K562 (cell line): ENCODE results near the gene CASD1. TPM values are rescaled to one million over a fixed set of nuclear protein-coding genes. Genes with fewer than 3 reads are reported as not detected.

Experiments
- ATAC-seq: fragments of 200-7000 bp; cut with Tn5 transposase; 3 replicates; pipeline ENCODE4 v1.9.1; 2020; ENCODE audit warnings: moderate library complexity
- BruUV-seq: library from RNA; stranded (reverse); fragments of 400-500 nt; replicated peaks from 2 replicates; lab custom pipeline; 2021; lab: Mats Ljungman, UMichigan
- CTCF ChIA-PET: fragments of 300-600 bp; formaldehyde crosslinking; extraction: SDS; loops from one replicate; lab custom pipeline; 2021; ENCODE audit warnings: low intra/inter-chr PET ratio; lab: Yijun Ruan, JAX
- POLR2A ChIA-PET: fragments of 300-600, 350-650 bp; sonication (Branson Sonifier 250); formaldehyde crosslinking; extraction: SDS; loops from one replicate; lab custom pipeline; 2021; ENCODE audit warnings: antibody characterized with exemption, inconsistent platforms; lab: Yijun Ruan, JAX
- DNase-seq, 4 experiments: peaks; one replicate each; pipeline versions ENCODE4 v3.0.0 to v3.0.0-alpha.2; 2011 to 2018; ENCODE audit warnings: low spot score in 3 of 4, mixed read lengths in 3 of 4; ENCODE audit errors: extremely low read depth in 1 of 4
- FAIRE-seq: peaks from 2 replicates; lab custom pipeline; 2011; peaks lifted over from hg19 to GRCh38; lab: Jason Lieb, UNC
- H2AFZ ChIP-seq: 2 replicates; pipeline ENCODE4 v1.6.0; 2011; ENCODE audit warnings: low read depth, low read length, control low read depth, inconsistent platforms
- H3K27ac ChIP-seq: fragments of 200-600 bp; 3 replicates; pipeline ENCODE4 v1.8.0; 2011; ENCODE audit warnings: low read depth, mild to moderate bottlenecking, control low read depth, inconsistent platforms, low read length, moderate library complexity, mixed read lengths; ENCODE audit errors: extremely low read depth
- H3K27me3 ChIP-seq, 2 experiments: fragments of 300-600 bp in 1 of 2; 2 replicates in 1 of 2; 3 replicates in 1 of 2; pipeline versions ENCODE4 v1.6.0 to v1.8.0; 2011; ENCODE audit warnings: inconsistent platforms in 2 of 2, low read length in 2 of 2, mild to moderate bottlenecking in 1 of 2, mixed read lengths in 1 of 2, moderate library complexity in 1 of 2; ENCODE audit not compliant: control insufficient read depth in 2 of 2, insufficient read depth in 2 of 2
- H3K36me3 ChIP-seq: fragments of 300-600 bp; 3 replicates; pipeline ENCODE4 v1.8.0; 2011; ENCODE audit warnings: mild to moderate bottlenecking, low read length, inconsistent platforms; ENCODE audit not compliant: control insufficient read depth, insufficient read depth
- H3K4me1 ChIP-seq, 2 experiments: fragments of 200-600 bp in 1 of 2; replicated peaks in 1 of 2; 2 replicates in 1 of 2; 3 replicates in 1 of 2; pipeline versions ENCODE4 v1.5.1 to v1.8.0; 2011; ENCODE audit warnings: inconsistent platforms in 2 of 2, low read length in 2 of 2, mild to moderate bottlenecking in 1 of 2, mixed read lengths in 1 of 2, moderate library complexity in 1 of 2; ENCODE audit not compliant: control insufficient read depth in 2 of 2, insufficient read depth in 2 of 2
- H3K4me2 ChIP-seq: 2 replicates; pipeline ENCODE4 v1.6.1; 2011; ENCODE audit warnings: low read length, control low read depth, inconsistent platforms, mixed read lengths; ENCODE audit not compliant: insufficient read depth
- H3K4me3 ChIP-seq: fragments of 200-600 bp; sonication (generic), shearing (Covaris generic); 2 replicates; pipeline ENCODE4 v1.5.1; 2016; ENCODE audit warnings: control low read depth, inconsistent platforms
- H3K79me2 ChIP-seq: fragments of 200-600 bp; 3 replicates; pipeline ENCODE4 v1.8.0; 2011; ENCODE audit warnings: low read length, inconsistent platforms; ENCODE audit not compliant: control insufficient read depth, insufficient read depth
- H3K9ac ChIP-seq, 2 experiments: 2 replicates each; pipeline versions ENCODE4 v1.6.0 to v1.6.1; 2011; ENCODE audit warnings: low read depth in 2 of 2, low read length in 2 of 2, control low read depth in 1 of 2, inconsistent platforms in 1 of 2, mild to moderate bottlenecking in 1 of 2, mixed read lengths in 1 of 2; ENCODE audit not compliant: insufficient read depth in 1 of 2
- H3K9me1 ChIP-seq: one replicate; pipeline ENCODE4 v1.6.0; 2011; ENCODE audit warnings: inconsistent platforms, mild to moderate bottlenecking, low read length, moderate library complexity; ENCODE audit not compliant: control insufficient read depth, insufficient read depth
- H3K9me3 ChIP-seq: replicated peaks from 2 replicates; pipeline ENCODE4 v1.5.1; 2011; ENCODE audit warnings: low read depth, low read length, inconsistent platforms; ENCODE audit not compliant: control insufficient read depth, insufficient read depth
- H4K20me1 ChIP-seq: replicated peaks from 2 replicates; pipeline ENCODE4 v1.6.1; 2011; ENCODE audit warnings: low read length, inconsistent platforms, mixed read lengths; ENCODE audit not compliant: control insufficient read depth, insufficient read depth
- ESRRB ChIP-seq: fragments of 250-450 bp; sonication (Bioruptor Pico); IDR thresholded peaks from 2 replicates; pipeline ENCODE4 v1.5.0; 2020; ENCODE audit warnings: mild to moderate bottlenecking, moderate library complexity, borderline replicate concordance
- KHSRP ChIP-seq: fragments of 450-650 bp; IDR thresholded peaks from 2 replicates; pipeline ENCODE4 v1.6.1; 2017
- SOX6 ChIP-seq: fragments of 450-650 bp; IDR thresholded peaks from 2 replicates; pipeline ENCODE4 v1.6.1; 2014; ENCODE audit warnings: mild to moderate bottlenecking
- SRSF1 ChIP-seq: fragments of 200-400 bp; formaldehyde crosslinking; IDR thresholded peaks from 2 replicates; pipeline ENCODE4 v1.6.1; 2017; ENCODE audit warnings: mild to moderate bottlenecking, low read depth, low read length, moderate library complexity
- YY1 ChIP-seq, 3 experiments: IDR thresholded peaks; 2 replicates each; pipeline ENCODE4 v1.6.1; 2011; ENCODE audit warnings: low read length in 2 of 3, mild to moderate bottlenecking in 2 of 3, moderate library complexity in 2 of 3, borderline replicate concordance in 1 of 3, control low read depth in 1 of 3, low read depth in 1 of 3; ENCODE audit not compliant: insufficient read depth in 3 of 3, insufficient replicate concordance in 2 of 3, control insufficient read depth in 1 of 3, insufficient read length in 1 of 3; ENCODE audit errors: extremely low read depth in 1 of 3
- ZNF143 ChIP-seq: sonication (generic); formaldehyde crosslinking; IDR thresholded peaks from 2 replicates; pipeline ENCODE4 v1.9.0; 2022; ENCODE audit warnings: mild to moderate bottlenecking, missing genetic modification reagents
- ZNF165 ChIP-seq: fragments of 250-450 bp; sonication (Bioruptor Pico); IDR thresholded peaks from 2 replicates; pipeline ENCODE4 v1.4.0; 2020; ENCODE audit warnings: borderline replicate concordance
- ZNF324 ChIP-seq: fragments of 250-450 bp; sonication (Bioruptor Pico); IDR thresholded peaks from 2 replicates; pipeline ENCODE4 v1.4.0; 2020; ENCODE audit warnings: mild to moderate bottlenecking
- WGBS: fragments of 100-300 bp; shearing (Covaris generic); methylation state at CpG from one replicate; pipeline ENCODE4 v1.1.6; 2016; ENCODE audit warnings: low coverage, mixed read lengths; ENCODE audit not compliant: insufficient coverage; ENCODE audit errors: missing lambda C conversion rate; 5-methylcytosine and 5-hydroxymethylcytosine counted together
- in situ Hi-C: fragments of 300-500 bp; cut with MboI; formaldehyde crosslinking; loops from 4 replicates; pipeline ENCODE4 v1.15.0; 2018; ENCODE audit warnings: inconsistent platforms, mixed read lengths
- intact Hi-C: fragments of 100-400 bp; cut with micrococcal nuclease; formaldehyde crosslinking; loops from 2 replicates; pipeline ENCODE4 v1.14.2; 2022
- polyA plus RNA-seq, 8 experiments: library from polyadenylated mRNA; depleted of rRNA in 4 of 8; stranded (reverse) in 5 of 8; unstranded in 3 of 8; fragments of >200 nt; fragmentation: Nextera tagmentation in 2 of 8; fragmentation: Illumina TruSeq in 1 of 8; extraction: Ambion mirVana in 2 of 8; extraction: Trizol in 1 of 8; gene quantifications; 2 replicates each; pipeline versions ENCODE4 v1.2.1 to v1.2.3, GENCODE V29; 2011 to 2014; ENCODE audit warnings: inconsistent platforms in 1 of 8, missing spikeins in 1 of 8
- total RNA-seq, 7 experiments: library from RNA; depleted of rRNA in 6 of 7; stranded (reverse); fragments of >200 nt in 6 of 7; fragmentation: Illumina TruSeq in 2 of 7; extraction: Trizol in 2 of 7; gene quantifications; 2 replicates each; pipeline versions ENCODE4 v1.2.1 to v1.2.3, GENCODE V29; 2011 to 2021; ENCODE audit warnings: low replicate concordance in 1 of 7
- TF ChIP-seq, protein P1 (sequence below): IDR thresholded peaks from 2 replicates; pipeline ENCODE4 v1.6.1; 2011; ENCODE audit not compliant: insufficient read length; ENCODE audit errors: extremely low read depth
- TF ChIP-seq, protein P2 (sequence below), 2 experiments: fragments of 450-650 bp in 1 of 2; sonication (generic) in 1 of 2; formaldehyde crosslinking; conservative IDR thresholded peaks; 2 replicates each; pipeline versions ENCODE4 v1.4.0 to v1.8.1; 2020 to 2022; ENCODE audit warnings: mild to moderate bottlenecking in 1 of 2, missing genetic modification reagents in 1 of 2

CASD1 gene
- total and polyA plus RNA-seq, 9 of the 15 experiments (the other 6 are each of a cell fraction or from before 2014, with no cell fraction given) = 1.2 to 8.2 (median 4.8) TPM

DNA sequence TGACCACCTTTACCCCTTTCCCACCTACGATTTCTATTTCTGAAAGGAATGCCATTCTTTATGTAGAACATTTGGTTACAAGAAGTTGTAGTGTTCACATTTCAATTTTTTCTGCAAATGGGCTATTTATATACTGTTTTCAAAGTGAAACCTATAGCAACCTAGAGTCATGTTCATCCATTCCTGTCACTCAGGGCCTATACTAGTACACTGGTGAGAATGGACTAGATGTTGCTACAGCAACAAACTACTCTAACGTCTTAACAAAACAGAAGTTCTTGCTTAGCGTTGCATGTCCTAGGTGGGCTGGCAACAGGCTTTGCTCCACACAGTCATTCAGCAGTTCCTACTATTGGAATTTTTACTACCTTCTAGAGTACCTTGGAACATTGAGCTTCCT lies 16.3 kb downstream of the CASD1 start:
- no peaks in the 10 kb centered on the region for H3K9me1 ChIP-seq
- TF ChIP-seq KHSRP (no peak), ZNF143 (CRISPR knock-in tag) (no peak), YY1 (IDR thresholded peaks at IDR 0.05; ENCODE audit: borderline replicate concordance in 1 of 3, control insufficient read depth in 1 of 3, extremely low read depth in 1 of 3, insufficient read depth in 3 of 3, insufficient read length in 1 of 3, insufficient replicate concordance in 2 of 3, low read depth in 1 of 3, low read length in 2 of 3) (no peak), ZNF165 (CRISPR knock-in tag) (no peak), ZNF324 (no peak), SOX6 (no peak), ESRRB (CRISPR knock-in tag) (no peak), SRSF1 (no peak)
- TF ChIP-seq, protein P1, sequence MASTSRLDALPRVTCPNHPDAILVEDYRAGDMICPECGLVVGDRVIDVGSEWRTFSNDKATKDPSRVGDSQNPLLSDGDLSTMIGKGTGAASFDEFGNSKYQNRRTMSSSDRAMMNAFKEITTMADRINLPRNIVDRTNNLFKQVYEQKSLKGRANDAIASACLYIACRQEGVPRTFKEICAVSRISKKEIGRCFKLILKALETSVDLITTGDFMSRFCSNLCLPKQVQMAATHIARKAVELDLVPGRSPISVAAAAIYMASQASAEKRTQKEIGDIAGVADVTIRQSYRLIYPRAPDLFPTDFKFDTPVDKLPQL = no peak
- TF ChIP-seq, protein P2, sequence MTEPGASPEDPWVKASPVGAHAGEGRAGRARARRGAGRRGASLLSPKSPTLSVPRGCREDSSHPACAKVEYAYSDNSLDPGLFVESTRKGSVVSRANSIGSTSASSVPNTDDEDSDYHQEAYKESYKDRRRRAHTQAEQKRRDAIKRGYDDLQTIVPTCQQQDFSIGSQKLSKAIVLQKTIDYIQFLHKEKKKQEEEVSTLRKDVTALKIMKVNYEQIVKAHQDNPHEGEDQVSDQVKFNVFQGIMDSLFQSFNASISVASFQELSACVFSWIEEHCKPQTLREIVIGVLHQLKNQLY (CRISPR knock-in tag; conservative IDR thresholded peaks at IDR 0.05) = no peak
- H3K79me2 ChIP-seq = no peaks in the 10 kb centered on the region
- in situ Hi-C loops = no loop called here
- DNase-seq (no peak), ATAC-seq (no peak), FAIRE-seq (no peak)
- no peak overlapping the region for H3K4me2 ChIP-seq
- no peak overlapping the region for H3K27ac ChIP-seq
- no peak overlapping the region for H3K9ac ChIP-seq
- ChIA-PET POLR2A (no interaction called here), CTCF (no interaction called here)
- H3K36me3 ChIP-seq = no peaks in the 10 kb centered on the region; the same call in 2 of the 3 replicates
- intact Hi-C loops = no loop called here
- H2AFZ ChIP-seq = no peak overlapping the region
- H3K9me3 ChIP-seq = no peaks in the 10 kb centered on the region
- 54% methylated on average over 3 of the region's 3 CpGs for WGBS
- no peaks in the 10 kb centered on the region for H3K4me1 ChIP-seq
- BruUV-seq = no TSS peak
- H3K27me3 ChIP-seq = no peaks in the 10 kb centered on the region
- H4K20me1 ChIP-seq = no peaks in the 10 kb centered on the region
- no peak overlapping the region for H3K4me3 ChIP-seq
